ENCODE measurements around the gene COL18A1. TPM values are rescaled to one million over a fixed set of nuclear protein-coding genes. Genes with fewer than 3 reads are reported as not detected.

The COL18A1 gene
- total and polyA plus RNA-seq, 2 of the 8 experiments (the other 6 are each of a cell fraction or from before 2014, with no cell fraction given): 145 to 201 TPM

GRCh38 chr21:45364468-45365185, 40.3 kb upstream of the COL18A1 start:
- Histone ChIP-seq H2BK20ac (ENCODE audit: low read length) (peak overlapping the region; percentile 75; the same call in 1 of the 2 replicates), H4K8ac (ENCODE audit: extremely low read depth, insufficient read depth, low read length) (peak overlapping the region; percentile 73), H3K14ac (ENCODE audit: insufficient read length) (no peak overlapping the region), H4K5ac (ENCODE audit: insufficient read length, low read depth, low read length) (no peak overlapping the region), H3K23me2 (ENCODE audit: low read depth, low read length) (no peaks in the 10 kb centered on the region), H3K4me1 (replicated peaks in 1 of 4; ENCODE audit: control insufficient read depth in 3 of 4, insufficient read depth in 4 of 4, low read length in 3 of 4) (peaks cover 6 to 27% (median 17%) of the 10 kb centered on the region in 4 experiments), H3K27me3 (replicated peaks in 1 of 4; ENCODE audit: control insufficient read depth in 3 of 4, extremely low read depth in 1 of 4, insufficient read depth in 3 of 4, low read length in 3 of 4) (no peaks in the 10 kb centered on the region; a peak in 3 of 7 replicates), H2BK5ac (ENCODE audit: low read depth, low read length) (peak overlapping the region; percentile 11; the same call in 1 of the 2 replicates), H3K27ac (ENCODE audit: low read depth, low read length) (no peak overlapping the region), H3K4ac (replicated peaks; ENCODE audit: insufficient read length, low read depth, low read length) (peak overlapping the region; percentile 87), H3K9ac (replicated peaks in 1 of 4; ENCODE audit: extremely low read depth in 1 of 4, low read depth in 3 of 4, low read length in 3 of 4) (no peak overlapping the region), H3K36me3 (ENCODE audit: control insufficient read depth in 2 of 4, insufficient read depth in 4 of 4, low read length in 3 of 4) (no peaks in the 10 kb centered on the region), H3K79me1 (ENCODE audit: low read depth, low read length) (no peaks in the 10 kb centered on the region), H3K4me3 (ENCODE audit: extremely low read depth in 1 of 4, insufficient read depth in 2 of 4, low read depth in 3 of 4, low read length in 4 of 4) (no peak overlapping the region), H3K9me3 (ENCODE audit: insufficient read depth in 2 of 2, low read depth in 1 of 2, low read length in 1 of 2) (no peaks in the 10 kb centered on the region), H2BK120ac (replicated peaks; ENCODE audit: low read depth, low read length) (no peak overlapping the region), H4K20me1 (replicated peaks in 1 of 2; ENCODE audit: control insufficient read depth in 1 of 2, insufficient read depth in 2 of 2, low read length in 2 of 2) (no peaks in the 10 kb centered on the region), H2AFZ (ENCODE audit: low read length) (no peak overlapping the region; the same call in 1 of the 2 replicates), H3K79me2 (ENCODE audit: control insufficient read depth in 1 of 2, insufficient read depth in 2 of 2, low read length in 2 of 2) (no peaks in the 10 kb centered on the region), H2BK15ac (ENCODE audit: low read length) (peak overlapping the region; percentile 61), H3K4me2 (ENCODE audit: insufficient read depth in 1 of 2, low read depth in 2 of 2, low read length in 2 of 2) (no peak overlapping the region), H3K18ac (ENCODE audit: extremely low read depth, low read length) (0 out of 2 replicates have a peak overlapping the region, but pooled peaks have one; percentile 63), H3K23ac (ENCODE audit: insufficient read length) (no peak overlapping the region), H2AK5ac (ENCODE audit: low read depth, low read length) (0 out of 2 replicates have a peak overlapping the region, but pooled peaks have one; percentile 48), H3K56ac (replicated peaks; ENCODE audit: insufficient read length, low read depth, low read length) (no peak overlapping the region), H2BK12ac (ENCODE audit: low read depth, low read length) (peak overlapping the region; percentile 88), H4K91ac (replicated peaks; ENCODE audit: insufficient read length, low read length) (peak overlapping the region; percentile 64)
- TF ChIP-seq ATF3 (IDR thresholded peaks at IDR 0.05; ENCODE audit: insufficient read depth, low read depth, low read length) (no peak), E2F6 (IDR thresholded peaks at IDR 0.05) (peak; percentile 55)
- FAIRE-seq (no peak), DNase-seq (ENCODE audit: low read depth in 1 of 2, low spot score in 2 of 2) (no peak)
- 81% methylated on average over 26 of the region's 29 CpGs; no CpG with 5 or more reads in 1 of the 2 experiments for WGBS, 2 experiments (ENCODE audit: extremely low coverage in 1 of 2, insufficient coverage in 1 of 2, insufficient read length in 1 of 2, insufficient replicate concordance in 2 of 2, low coverage in 1 of 2, low lambda C conversion rate in 2 of 2, missing lambda C conversion rate in 1 of 2)
- ChIA-PET CTCF (ENCODE audit: partially characterized antibody) (interaction anchor here (0.8 to 1.7 kb wide), 8 partner anchors 9 to 136 kb away, joined by 3 to 5 read pairs (median 3); no protein-coding TSS in a partner anchor), POLR2A (ENCODE audit: partially characterized antibody) (interaction anchor here (0.7 to 1.4 kb wide), 2 partner anchors 9 to 71 kb away, joined by 3 read pairs; no protein-coding TSS in a partner anchor)

Data from H1 (cell line).